ENCODE measurements around the gene PTPRG.

- TF ChIP-seq CTCF (IDR thresholded peaks at IDR 0.05) = no peak
- no peak for TF ChIP-seq POLR2A (IDR thresholded peaks at IDR 0.05)
Observed at GRCh38 chr3:61957259-61957658, 395.9 kb downstream of the PTPRG start.

All from adrenal gland (tissue), 5 donors.